HG03521 (cell line): ENCODE results near the gene SDK2.
A peak's percentile ranks its signal among the peaks of the same experiment; 100 is the strongest.

Experiments
- ATAC-seq: cut with Tn5 transposase; IDR thresholded peaks from one replicate; pipeline ENCODE4 v1.9.1; 2021; ENCODE audit warnings: mild to moderate bottlenecking, moderate library complexity; ENCODE audit not compliant: unreplicated experiment

SDK2 gene

GRCh38 chr17:73291260-73291801 lies 352.9 kb downstream of the SDK2 start:
- peak; percentile 58 for ATAC-seq

- ATAC-seq, result peak; percentile 40
Observed at GRCh38 chr17:73290399-73291259, 353.6 kb downstream of the SDK2 start.

GRCh38 chr17:73289549-73290254 lies 354.5 kb downstream of the SDK2 start:
- ATAC-seq, result no peak

- no peak for ATAC-seq
Observed at GRCh38 chr17:73288534-73289302, 355.5 kb downstream of the SDK2 start.

- ATAC-seq, result no peak
Observed at GRCh38 chr17:73286863-73287296, 357.4 kb downstream of the SDK2 start.

- ATAC-seq, result no peak
Observed at GRCh38 chr17:73285916-73286862, 358.1 kb downstream of the SDK2 start.

- ATAC-seq, result no peak
Observed at GRCh38 chr17:73285603-73285908, 358.7 kb downstream of the SDK2 start.

GRCh38 chr17:73284906-73285602 lies 359.2 kb downstream of the SDK2 start:
- no peak for ATAC-seq
